GM18508 (cell line): ENCODE measurements around the gene TMEM151A.

Experiments
- ATAC-seq: cut with Tn5 transposase; IDR thresholded peaks from one replicate; pipeline ENCODE4 v1.9.1; 2021; ENCODE audit warnings: moderate number of reproducible peaks; ENCODE audit not compliant: insufficient read depth, unreplicated experiment

Gene TMEM151A

GRCh38 chr11:66281776-66282467 is 9.8 kb upstream of the TMEM151A start:
- no peak for ATAC-seq

GRCh38 chr11:66282468-66283455 is 8.9 kb upstream of the TMEM151A start:
- no peak for ATAC-seq

GRCh38 chr11:66283461-66284105 is 8.1 kb upstream of the TMEM151A start:
- ATAC-seq = no peak

- no peak for ATAC-seq
Observed at GRCh38 chr11:66284526-66285078, 7.1 kb upstream of the TMEM151A start.

- ATAC-seq = no peak
Observed at GRCh38 chr11:66285250-66285947, 6.3 kb upstream of the TMEM151A start.

GRCh38 chr11:66286699-66287098 is 5.0 kb upstream of the TMEM151A start:
- no peak for ATAC-seq

GRCh38 chr11:66287211-66287888 is 4.3 kb upstream of the TMEM151A start:
- no peak for ATAC-seq

- no peak for ATAC-seq
Observed at GRCh38 chr11:66287889-66288670, 3.6 kb upstream of the TMEM151A start.

GRCh38 chr11:66288671-66289547 is 2.8 kb upstream of the TMEM151A start, which contains the start of gene YIF1A:
Gene YIF1A, minus strand, starts transcription at chr11:66289143. Its CDS starts 158 bp downstream, at chr11:66288985.
- ATAC-seq = peak; percentile 72

- ATAC-seq = peak; percentile 11
Observed at GRCh38 chr11:66289548-66290329, 2.0 kb upstream of the TMEM151A start.

- no peak for ATAC-seq
Observed at GRCh38 chr11:66290330-66290621, 1.4 kb upstream of the TMEM151A start.

- ATAC-seq = no peak
Observed at GRCh38 chr11:66291303-66291705, 390 bp upstream of the TMEM151A start.

GRCh38 chr11:66292543-66293332 is 1.0 kb downstream of the TMEM151A start:
- ATAC-seq = no peak

- no peak for ATAC-seq
Observed at GRCh38 chr11:66293352-66293751, 1.7 kb downstream of the TMEM151A start.

GRCh38 chr11:66293777-66294625 is 2.3 kb downstream of the TMEM151A start:
- ATAC-seq = no peak
